H1 (cell line): ENCODE data around the gene RALGAPB. TPM values are rescaled to one million over a fixed set of nuclear protein-coding genes. Genes with fewer than 3 reads are reported as not detected.

Source experiments
- CTCF ChIA-PET: fragments of 300-600 bp; sonication (Branson Sonifier 250); formaldehyde crosslinking; loops from one replicate; lab custom pipeline; 2021; ENCODE audit not compliant: partially characterized antibody; lab: Charles Lee
- POLR2A ChIA-PET: fragments of 300-600 bp; sonication (Branson Sonifier 250); formaldehyde crosslinking; loops from one replicate; lab custom pipeline; 2021; ENCODE audit warnings: inconsistent platforms; ENCODE audit not compliant: partially characterized antibody; lab: Charles Lee
- DNase-seq, 2 experiments: peaks; one replicate each; pipeline versions ENCODE4 v3.0.0 to v3.0.0-alpha.2; 2010 to 2022; ENCODE audit warnings: low spot score in 2 of 2, low read depth in 1 of 2, mixed read lengths in 1 of 2
- FAIRE-seq: peaks from 2 replicates; lab custom pipeline; 2011; peaks lifted over from hg19 to GRCh38; lab: Jason Lieb, UNC
- H2AFZ ChIP-seq: 2 replicates; pipeline ENCODE4 v1.8.1; 2012; ENCODE audit warnings: low read length, inconsistent platforms
- H2AK5ac ChIP-seq: 2 replicates; pipeline ENCODE4 v1.6.1; 2013; ENCODE audit warnings: low read depth, low read length
- H2BK120ac ChIP-seq: replicated peaks from 2 replicates; pipeline ENCODE3; 2013; ENCODE audit warnings: low read depth, low read length, inconsistent platforms
- H2BK12ac ChIP-seq: 2 replicates; pipeline ENCODE4 v1.6.1; 2013; ENCODE audit warnings: low read depth, low read length
- H2BK15ac ChIP-seq: 2 replicates; pipeline ENCODE4 v1.6.1; 2013; ENCODE audit warnings: low read length
- H2BK20ac ChIP-seq: 2 replicates; pipeline ENCODE4 v1.6.1; 2013; ENCODE audit warnings: low read length
- H2BK5ac ChIP-seq: 2 replicates; pipeline ENCODE4 v1.6.1; 2013; ENCODE audit warnings: low read depth, low read length
- H3K14ac ChIP-seq: 2 replicates; pipeline ENCODE4 v1.6.1; 2013; ENCODE audit warnings: inconsistent platforms; ENCODE audit not compliant: insufficient read length
- H3K18ac ChIP-seq: 2 replicates; pipeline ENCODE4 v1.6.1; 2013; ENCODE audit warnings: low read length; ENCODE audit errors: extremely low read depth
- H3K23ac ChIP-seq: 2 replicates; pipeline ENCODE4 v1.6.1; 2013; ENCODE audit warnings: inconsistent platforms; ENCODE audit not compliant: insufficient read length
- H3K23me2 ChIP-seq: 2 replicates; pipeline ENCODE4 v1.6.1; 2013; ENCODE audit warnings: low read depth, low read length
- H3K27ac ChIP-seq: 2 replicates; pipeline ENCODE4 v1.6.1; 2011; ENCODE audit warnings: low read depth, low read length, inconsistent platforms
- H3K27me3 ChIP-seq, 4 experiments: replicated peaks in 1 of 4; 1 replicate in 1 of 4; 2 replicates in 3 of 4; pipeline versions ENCODE4 v1.6.1 to v1.8.1; 2011 to 2013; ENCODE audit warnings: low read length in 3 of 4, mild to moderate bottlenecking in 3 of 4, inconsistent platforms in 2 of 4, mixed read lengths in 2 of 4, moderate library complexity in 1 of 4; ENCODE audit not compliant: control insufficient read depth in 3 of 4, insufficient read depth in 3 of 4; ENCODE audit errors: extremely low read depth in 1 of 4
- H3K36me3 ChIP-seq, 4 experiments: 2 replicates each; pipeline versions ENCODE4 v1.6.1 to v1.8.1; 2011 to 2013; ENCODE audit warnings: mild to moderate bottlenecking in 4 of 4, low read length in 3 of 4, moderate library complexity in 2 of 4, control low read depth in 1 of 4, inconsistent platforms in 1 of 4; ENCODE audit not compliant: insufficient read depth in 4 of 4, control insufficient read depth in 2 of 4
- H3K4ac ChIP-seq: replicated peaks from 2 replicates; pipeline ENCODE3; 2013; ENCODE audit warnings: low read length, low read depth, mixed read lengths, inconsistent platforms; ENCODE audit not compliant: insufficient read length
- H3K4me1 ChIP-seq, 4 experiments: replicated peaks in 1 of 4; 1 replicate in 1 of 4; 2 replicates in 3 of 4; pipeline versions ENCODE4 v1.6.1 to v1.8.1; 2011 to 2013; ENCODE audit warnings: low read length in 3 of 4, inconsistent platforms in 2 of 4, mixed read lengths in 1 of 4; ENCODE audit not compliant: insufficient read depth in 4 of 4, control insufficient read depth in 3 of 4
- H3K4me2 ChIP-seq, 2 experiments: 2 replicates each; pipeline versions ENCODE4 v1.6.1 to v1.8.1; 2011 to 2013; ENCODE audit warnings: low read depth in 2 of 2, low read length in 2 of 2, control low read depth in 1 of 2, inconsistent platforms in 1 of 2, mild to moderate bottlenecking in 1 of 2; ENCODE audit not compliant: insufficient read depth in 1 of 2
- H3K4me3 ChIP-seq, 4 experiments: fragments of 200-600, 300-600 bp in 1 of 4; sonication (generic), shearing (Covaris generic), sonication (Bioruptor Twin) in 1 of 4; 2 replicates each; pipeline versions ENCODE4 v1.5.1 to v1.8.1; 2011 to 2016; ENCODE audit warnings: low read length in 4 of 4, low read depth in 3 of 4, control low read depth in 2 of 4, inconsistent platforms in 2 of 4, mild to moderate bottlenecking in 2 of 4, mixed read lengths in 1 of 4, moderate library complexity in 1 of 4; ENCODE audit not compliant: insufficient read depth in 2 of 4; ENCODE audit errors: extremely low read depth in 1 of 4
- H3K56ac ChIP-seq: replicated peaks from 2 replicates; pipeline ENCODE3; 2013; ENCODE audit warnings: low read depth, mild to moderate bottlenecking, mixed read lengths, low read length, inconsistent platforms; ENCODE audit not compliant: insufficient read length
- H3K79me1 ChIP-seq: 2 replicates; pipeline ENCODE4 v1.6.1; 2013; ENCODE audit warnings: low read depth, low read length, control low read depth
- H3K79me2 ChIP-seq, 2 experiments: 2 replicates each; pipeline versions ENCODE4 v1.6.1 to v1.8.1; 2012 to 2013; ENCODE audit warnings: low read length in 2 of 2, mild to moderate bottlenecking in 2 of 2, inconsistent platforms in 1 of 2; ENCODE audit not compliant: insufficient read depth in 2 of 2, control insufficient read depth in 1 of 2
- H3K9ac ChIP-seq, 4 experiments: replicated peaks in 1 of 4; 1 replicate in 1 of 4; 2 replicates in 3 of 4; pipeline versions ENCODE4 v1.6.1 to v1.8.1; 2011 to 2013; ENCODE audit warnings: low read depth in 3 of 4, low read length in 3 of 4, control low read depth in 2 of 4, mild to moderate bottlenecking in 2 of 4, moderate library complexity in 2 of 4, inconsistent platforms in 1 of 4; ENCODE audit errors: extremely low read depth in 1 of 4
- H3K9me3 ChIP-seq, 2 experiments: 2 replicates each; pipeline versions ENCODE4 v1.6.1 to v1.8.1; 2012 to 2013; ENCODE audit warnings: mild to moderate bottlenecking in 2 of 2, moderate library complexity in 2 of 2, control low read depth in 1 of 2, inconsistent platforms in 1 of 2, low read depth in 1 of 2, low read length in 1 of 2, mixed read lengths in 1 of 2; ENCODE audit not compliant: insufficient read depth in 2 of 2
- H4K20me1 ChIP-seq, 2 experiments: replicated peaks in 1 of 2; 2 replicates each; pipeline versions ENCODE3 to v1.8.1; 2011 to 2013; ENCODE audit warnings: inconsistent platforms in 2 of 2, low read length in 2 of 2, mild to moderate bottlenecking in 1 of 2; ENCODE audit not compliant: insufficient read depth in 2 of 2, control insufficient read depth in 1 of 2
- H4K5ac ChIP-seq: 2 replicates; pipeline ENCODE4 v1.6.1; 2013; ENCODE audit warnings: low read length, low read depth, mixed read lengths, inconsistent platforms; ENCODE audit not compliant: insufficient read length
- H4K8ac ChIP-seq: 2 replicates; pipeline ENCODE4 v1.8.0; 2013; ENCODE audit warnings: mild to moderate bottlenecking, moderate library complexity, low read length, inconsistent platforms; ENCODE audit not compliant: insufficient read depth; ENCODE audit errors: extremely low read depth
- H4K91ac ChIP-seq: replicated peaks from 2 replicates; pipeline ENCODE3; 2013; ENCODE audit warnings: low read length, mixed read lengths, inconsistent platforms; ENCODE audit not compliant: insufficient read length
- BCL11A ChIP-seq, 2 experiments: IDR thresholded peaks; one replicate each; pipeline ENCODE4 v1.6.1; 2011; ENCODE audit warnings: low read depth in 2 of 2, low read length in 2 of 2, mild to moderate bottlenecking in 2 of 2
- E2F6 ChIP-seq: IDR thresholded peaks from 2 replicates; pipeline ENCODE4 v1.6.1; 2012; ENCODE audit warnings: inconsistent platforms
- EGR1 ChIP-seq: IDR thresholded peaks from 2 replicates; pipeline ENCODE4 v1.6.1; 2011; ENCODE audit warnings: low read depth, low read length, borderline replicate concordance
- HDAC2 ChIP-seq, 2 experiments: fragments of 300-600 bp in 1 of 2; sonication (generic) in 1 of 2; IDR thresholded peaks; 2 replicates each; pipeline ENCODE4 v1.6.1; 2011 to 2012; ENCODE audit warnings: low read depth in 2 of 2, low read length in 2 of 2, mild to moderate bottlenecking in 2 of 2, moderate library complexity in 2 of 2, borderline replicate concordance in 1 of 2, inconsistent platforms in 1 of 2
- HDAC6 ChIP-seq: IDR thresholded peaks from one replicate; pipeline ENCODE4 v1.7.1; 2012; ENCODE audit warnings: low read depth, mild to moderate bottlenecking, inconsistent platforms, low read length, moderate library complexity
- KDM1A ChIP-seq: fragments of 200-600, 300-600 bp; sonication (generic); IDR thresholded peaks from 2 replicates; pipeline ENCODE4 v1.7.1; 2016; ENCODE audit warnings: mild to moderate bottlenecking, low read length, borderline replicate concordance
- KDM5A ChIP-seq: fragments of 200-600 bp; IDR thresholded peaks from 2 replicates; pipeline ENCODE4 v1.7.1; 2012; ENCODE audit warnings: mild to moderate bottlenecking, low read length, inconsistent platforms, mixed read lengths
- MAFK ChIP-seq: IDR thresholded peaks from 2 replicates; pipeline ENCODE4 v1.6.1; 2012; ENCODE audit warnings: low read depth, mild to moderate bottlenecking, improper control_type of control experiment, low read length
- NRF1 ChIP-seq: IDR thresholded peaks from 2 replicates; pipeline ENCODE4 v1.6.1; 2011; ENCODE audit warnings: mild to moderate bottlenecking, low read depth, low read length, improper control_type of control experiment
- RAD21 ChIP-seq, 2 experiments: IDR thresholded peaks in 1 of 2; conservative IDR thresholded peaks in 1 of 2; 2 replicates each; pipeline ENCODE4 v1.6.1; 2011; ENCODE audit warnings: low read depth in 2 of 2, low read length in 2 of 2, improper control_type of control experiment in 1 of 2, inconsistent platforms in 1 of 2, mild to moderate bottlenecking in 1 of 2, moderate library complexity in 1 of 2
- SUZ12 ChIP-seq: fragments of 200-600 bp; sonication (generic); IDR thresholded peaks from 2 replicates; pipeline ENCODE4 v1.6.1; 2012; ENCODE audit warnings: mild to moderate bottlenecking, inconsistent platforms, low read length, moderate library complexity, mixed read lengths
- TAF1 ChIP-seq: IDR thresholded peaks from 2 replicates; pipeline ENCODE4 v1.6.1; 2011; ENCODE audit warnings: mild to moderate bottlenecking, low read depth, low read length
- YY1 ChIP-seq: IDR thresholded peaks from 2 replicates; pipeline ENCODE4 v1.6.1; 2011; ENCODE audit warnings: low read depth, mild to moderate bottlenecking, low read length
- WGBS, 2 experiments: shearing (Covaris generic) in 1 of 2; methylation state at CpG; one replicate each; pipeline versions ENCODE4 v1.1.6 to v1.1.7; 2013 to 2015; ENCODE audit warnings: low lambda C conversion rate in 2 of 2, mixed read lengths in 2 of 2, inconsistent platforms in 1 of 2, low coverage in 1 of 2, missing lambda C conversion rate in 1 of 2; ENCODE audit not compliant: insufficient replicate concordance in 2 of 2, insufficient coverage in 1 of 2, insufficient read length in 1 of 2; ENCODE audit errors: extremely low coverage in 1 of 2, missing lambda C conversion rate in 1 of 2; 5-methylcytosine and 5-hydroxymethylcytosine counted together
- polyA plus RNA-seq, 7 experiments: library from polyadenylated mRNA; depleted of rRNA in 3 of 7; stranded (reverse) in 5 of 7; unstranded in 2 of 7; fragments of >200 nt in 5 of 7; fragments of 200-250 nt in 2 of 7; gene quantifications; 1 replicate in 5 of 7; 2 replicates in 1 of 7; 4 replicates in 1 of 7; pipeline versions ENCODE4 v1.2.1 to v1.2.3, GENCODE V29; 2011 to 2013; ENCODE audit warnings: missing spikeins in 2 of 7, mixed read lengths in 2 of 7
- total RNA-seq: library from RNA; stranded (reverse); fragmentation: NEBNext Ultra II Directional; extraction: Animal tissue kit (Norgen Biotek cat#: 25700); gene quantifications from 2 replicates; pipeline ENCODE4 v1.2.1, GENCODE V29; 2021

Gene RALGAPB
- total and polyA plus RNA-seq, 2 of the 8 experiments (the other 6 are each of a cell fraction or from before 2014, with no cell fraction given): 10.6 to 35.1 TPM

GRCh38 chr20:38435555-38435939, 37.1 kb upstream of the RALGAPB start:
- peak overlapping the region in 1 of 4 experiments; percentile 91; a peak in 2 of 8 replicates for H3K4me3 ChIP-seq
- no peak overlapping the region for H3K9ac ChIP-seq
- TF ChIP-seq SUZ12 (no peak), HDAC2 (IDR thresholded peaks at IDR 0.05; ENCODE audit: borderline replicate concordance in 1 of 2, low read depth in 2 of 2, low read length in 2 of 2) (no peak), NRF1 (no peak), EGR1 (no peak), TAF1 (no peak), YY1 (no peak), KDM5A (no peak), RAD21 (IDR thresholded peaks at IDR 0.05 in 1 of 2, conservative IDR thresholded peaks at IDR 0.05 in 1 of 2; ENCODE audit: low read depth in 2 of 2, low read length in 2 of 2) (no peak), KDM1A (no peak), MAFK (no peak), BCL11A (IDR thresholded peaks at IDR 0.05; ENCODE audit: low read depth in 2 of 2, low read length in 2 of 2) (no peak), E2F6 (no peak), HDAC6 (no peak)

More at GRCh38 chr20:38435555-38435939, 37.1 kb upstream of the RALGAPB start:
- WGBS, 2 experiments: 59% methylated on average over 6 of the region's 6 CpGs; no CpG with 5 or more reads in 1 of the 2 experiments
- H3K79me2 ChIP-seq: peaks cover 38 to 46% of the 10 kb centered on the region in 2 experiments
- FAIRE-seq (no peak), DNase-seq (no peak)
- ChIA-PET CTCF (interaction anchor here (0.7 to 7.4 kb wide), 14 partner anchors 10 to 104 kb away, joined by 3 to 85 read pairs (median 4); partner anchors contain the start of gene RALGAPB), POLR2A (interaction anchor here (0.5 to 13.7 kb wide), 21 partner anchors 13 to 1039 kb away, joined by 3 to 420 read pairs (median 4); partner anchors contain the start of gene RALGAPB)
- peaks cover 26% of the 10 kb centered on the region for H3K79me1 ChIP-seq
- H2BK5ac ChIP-seq: no peak overlapping the region
- H3K23ac ChIP-seq: no peak overlapping the region
- no peak overlapping the region for H3K56ac ChIP-seq
- 0 out of 2 replicates have a peak overlapping the region, but pooled peaks have one; percentile 19 for H2BK15ac ChIP-seq
- peak overlapping the region in 1 of 2 experiments; percentile 97; a peak in 1 of 4 replicates for H3K4me2 ChIP-seq
- no peak overlapping the region for H4K5ac ChIP-seq
- no peak overlapping the region for H2BK20ac ChIP-seq
- H2BK120ac ChIP-seq: no peak overlapping the region
- no peaks in the 10 kb centered on the region for H3K27me3 ChIP-seq
- H2BK12ac ChIP-seq: no peak overlapping the region
- no peak overlapping the region for H3K4ac ChIP-seq
- H2AK5ac ChIP-seq: no peak overlapping the region
- peaks cover 25 to 31% of the 10 kb centered on the region in 2 experiments for H4K20me1 ChIP-seq
- H3K23me2 ChIP-seq: peaks cover 10% of the 10 kb centered on the region
- H3K27ac ChIP-seq: no peak overlapping the region
- no peak overlapping the region for H3K18ac ChIP-seq
- peak overlapping the region; percentile 96 for H2AFZ ChIP-seq
- no peak overlapping the region for H4K8ac ChIP-seq
- no peak overlapping the region for H4K91ac ChIP-seq
- no peak overlapping the region for H3K14ac ChIP-seq
- H3K9me3 ChIP-seq: no peaks in the 10 kb centered on the region
- H3K4me1 ChIP-seq: peaks cover 0 to 17% (median 7%) of the 10 kb centered on the region in 4 experiments; a peak in 6 of 7 replicates
- H3K36me3 ChIP-seq: peaks cover 23 to 40% (median 33%) of the 10 kb centered on the region in 4 experiments
